ENCODE measurements around the gene TBC1D2B.

The TBC1D2B gene

GRCh38 chr15:78051596-78051995, 25.9 kb downstream of the TBC1D2B start:
- DNase-seq (ENCODE audit: low read depth, low spot score): no peak
- TF ChIP-seq CTCF (IDR thresholded peaks at IDR 0.05; ENCODE audit: insufficient read depth, low read length, missing control alignments): no peak
- POLR2A ChIA-PET: no interaction called here
- H3K4me3 ChIP-seq (ENCODE audit: low read depth, low read length): no peak overlapping the region
- CTCF ChIA-PET: interaction anchor here (0.8 to 8.2 kb wide), 10 partner anchors 11 to 93 kb away, joined by 3 to 53 read pairs (median 4); no protein-coding TSS in a partner anchor

GRCh38 chr15:78050826-78051225, 26.7 kb downstream of the TBC1D2B start:
- ChIA-PET POLR2A (interaction anchor here (1.1 to 1.6 kb wide), 3 partner anchors 15 to 46 kb away, joined by 4 to 13 read pairs (median 6); no protein-coding TSS in a partner anchor), CTCF (interaction anchor here (1.2 to 8.2 kb wide), 10 partner anchors 8 to 84 kb away, joined by 3 to 53 read pairs (median 4); no protein-coding TSS in a partner anchor)
- no peak for TF ChIP-seq CTCF (IDR thresholded peaks at IDR 0.05; ENCODE audit: insufficient read depth, low read length, missing control alignments)
- no peak overlapping the region for H3K4me3 ChIP-seq (ENCODE audit: low read depth, low read length)
- DNase-seq (ENCODE audit: low read depth, low spot score): no peak

- DNase-seq (ENCODE audit: low read depth, low spot score): no peak
- ChIA-PET POLR2A (interaction anchor here (1.1 to 1.6 kb wide), 6 partner anchors 15 to 45 kb away, joined by 4 to 13 read pairs (median 4); no protein-coding TSS in a partner anchor), CTCF (interaction anchor here (1.0 to 8.2 kb wide), 11 partner anchors 8 to 83 kb away, joined by 3 to 53 read pairs (median 4); no protein-coding TSS in a partner anchor)
- no peak for TF ChIP-seq CTCF (IDR thresholded peaks at IDR 0.05; ENCODE audit: insufficient read depth, low read length, missing control alignments)
- H3K4me3 ChIP-seq (ENCODE audit: low read depth, low read length): no peak overlapping the region
Measured at GRCh38 chr15:78050441-78050809, 27.1 kb downstream of the TBC1D2B start.

GRCh38 chr15:78049691-78050440, 27.6 kb downstream of the TBC1D2B start:
- POLR2A ChIA-PET: interaction anchor here (0.8 to 1.6 kb wide), 7 partner anchors 8 to 45 kb away, joined by 3 to 13 read pairs (median 4); no protein-coding TSS in a partner anchor
- no peak for TF ChIP-seq CTCF (IDR thresholded peaks at IDR 0.05; ENCODE audit: insufficient read depth, low read length, missing control alignments)
- CTCF ChIA-PET: interaction anchor here (1.0 to 8.2 kb wide), 8 partner anchors 9 to 83 kb away, joined by 3 to 53 read pairs (median 4); no protein-coding TSS in a partner anchor
- no peak overlapping the region for H3K4me3 ChIP-seq (ENCODE audit: low read depth, low read length)
- DNase-seq (ENCODE audit: low read depth, low spot score): peak; percentile 96

- H3K4me3 ChIP-seq (ENCODE audit: low read depth, low read length): no peak overlapping the region
- DNase-seq (ENCODE audit: low read depth, low spot score): no peak
- ChIA-PET POLR2A (interaction anchor here (1.0 kb wide), 1 partner anchor 10 kb away, joined by 3 read pairs; no protein-coding TSS in a partner anchor), CTCF (interaction anchor here (0.7 to 8.2 kb wide), 4 partner anchors 12 to 60 kb away, joined by 3 to 53 read pairs (median 4); no protein-coding TSS in a partner anchor)
- TF ChIP-seq CTCF (IDR thresholded peaks at IDR 0.05; ENCODE audit: insufficient read depth, low read length, missing control alignments): no peak
Measured at GRCh38 chr15:78048628-78048920, 28.9 kb downstream of the TBC1D2B start.

All from AG04449 (cell line).